22Rv1 (cell line): ENCODE results near the gene FRMD8.
A peak's percentile ranks its signal among the peaks of the same experiment; 100 is the strongest.
"Not testable (repeated sequence)": the region's sequence is repeated elsewhere in the genome, so short reads cannot be mapped to it uniquely, and the experiment has no call there.

Source experiments
- H3K27ac ChIP-seq: fragments of 450-650 bp; 2 replicates; pipeline ENCODE4 v1.5.1; 2017
- ZFX ChIP-seq: fragments of 450-650 bp; IDR thresholded peaks from 2 replicates; pipeline ENCODE4 v1.6.1; 2017; ENCODE audit warnings: antibody characterized with exemption, borderline replicate concordance
- TF ChIP-seq, protein P1 (sequence below): fragments of 450-650 bp; IDR thresholded peaks from 2 replicates; pipeline ENCODE4 v1.5.1; 2017; ENCODE audit warnings: mild to moderate bottlenecking

The FRMD8 gene

DNA sequence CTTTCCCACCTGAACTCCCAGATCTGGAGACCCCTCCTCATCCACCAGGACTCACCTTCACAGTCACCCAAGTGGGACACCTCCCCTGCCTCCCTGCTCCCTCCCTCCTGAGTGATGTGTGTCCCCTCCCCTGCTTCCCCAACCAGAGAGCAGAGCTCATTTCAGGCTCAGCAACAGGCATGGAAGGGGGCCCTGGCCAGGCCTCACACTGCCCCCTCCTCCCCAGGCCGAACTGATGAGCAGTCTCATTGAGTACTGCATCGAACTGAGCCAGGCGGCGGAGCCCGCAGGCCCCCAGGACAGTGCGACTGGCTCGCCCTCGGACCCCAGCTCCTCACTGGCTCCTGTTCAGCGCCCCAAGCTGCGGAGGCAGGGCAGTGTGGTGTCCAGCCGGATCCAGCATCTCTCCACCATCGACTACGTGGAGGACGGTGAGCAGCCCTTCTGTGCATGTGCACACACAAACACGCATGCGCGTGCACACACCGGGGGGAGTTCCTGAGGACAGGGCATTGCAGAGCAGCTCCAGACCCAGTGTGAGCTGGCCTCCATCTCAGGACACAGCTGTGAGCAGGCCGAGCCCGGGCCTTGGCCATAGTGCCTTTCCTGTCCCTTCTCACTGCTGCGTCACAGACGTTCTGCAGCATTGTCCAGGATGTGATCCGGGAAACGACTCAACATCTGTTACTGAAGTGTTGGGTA lies 18.4 kb downstream of the FRMD8 start:
- TF ChIP-seq, protein P1, sequence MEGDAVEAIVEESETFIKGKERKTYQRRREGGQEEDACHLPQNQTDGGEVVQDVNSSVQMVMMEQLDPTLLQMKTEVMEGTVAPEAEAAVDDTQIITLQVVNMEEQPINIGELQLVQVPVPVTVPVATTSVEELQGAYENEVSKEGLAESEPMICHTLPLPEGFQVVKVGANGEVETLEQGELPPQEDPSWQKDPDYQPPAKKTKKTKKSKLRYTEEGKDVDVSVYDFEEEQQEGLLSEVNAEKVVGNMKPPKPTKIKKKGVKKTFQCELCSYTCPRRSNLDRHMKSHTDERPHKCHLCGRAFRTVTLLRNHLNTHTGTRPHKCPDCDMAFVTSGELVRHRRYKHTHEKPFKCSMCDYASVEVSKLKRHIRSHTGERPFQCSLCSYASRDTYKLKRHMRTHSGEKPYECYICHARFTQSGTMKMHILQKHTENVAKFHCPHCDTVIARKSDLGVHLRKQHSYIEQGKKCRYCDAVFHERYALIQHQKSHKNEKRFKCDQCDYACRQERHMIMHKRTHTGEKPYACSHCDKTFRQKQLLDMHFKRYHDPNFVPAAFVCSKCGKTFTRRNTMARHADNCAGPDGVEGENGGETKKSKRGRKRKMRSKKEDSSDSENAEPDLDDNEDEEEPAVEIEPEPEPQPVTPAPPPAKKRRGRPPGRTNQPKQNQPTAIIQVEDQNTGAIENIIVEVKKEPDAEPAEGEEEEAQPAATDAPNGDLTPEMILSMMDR = no peak
- TF ChIP-seq ZFX = no peak
- H3K27ac ChIP-seq = no peak overlapping the region

GRCh38 chr11:65410936-65411680 lies 24.7 kb downstream of the FRMD8 start:
- H3K27ac ChIP-seq = no peak overlapping the region
- TF ChIP-seq, protein P1 = no peak
- TF ChIP-seq ZFX = no peak

GRCh38 chr11:65411681-65412070 lies 25.2 kb downstream of the FRMD8 start:
- H3K27ac ChIP-seq = no peak overlapping the region
- TF ChIP-seq, protein P1 = no peak
- TF ChIP-seq ZFX = no peak

GRCh38 chr11:65412271-65413076 lies 26.0 kb downstream of the FRMD8 start:
- TF ChIP-seq, protein P1 = no peak
- no peak for TF ChIP-seq ZFX
- H3K27ac ChIP-seq = no peak overlapping the region

DNA sequence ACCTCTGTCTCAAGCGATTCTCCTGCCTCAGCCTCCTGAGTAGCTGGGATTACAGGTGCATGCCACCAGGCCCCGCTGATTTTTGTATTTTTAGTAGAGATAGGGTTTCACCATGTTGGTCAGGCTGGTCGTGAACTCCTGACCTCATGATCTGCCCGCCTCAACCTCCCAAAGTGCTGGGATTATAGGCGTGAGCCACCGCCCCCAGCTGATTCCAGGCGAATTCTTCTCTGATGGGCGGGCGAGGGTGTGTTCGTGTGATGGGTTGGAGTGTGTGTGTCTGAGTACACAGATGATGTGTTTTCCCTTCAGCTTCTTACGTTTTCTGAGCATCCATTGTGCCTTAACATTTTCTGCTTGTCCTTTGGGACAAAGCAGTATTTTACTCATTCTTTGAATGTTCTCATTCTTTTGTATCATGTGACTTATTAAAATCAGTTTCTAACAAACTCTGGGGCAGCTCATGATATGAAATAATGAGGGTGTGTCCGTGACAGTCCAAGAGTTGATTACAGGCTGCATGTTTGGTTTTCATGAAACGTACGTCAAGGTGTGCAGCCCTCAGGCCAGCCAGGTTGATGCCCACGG lies 26.7 kb downstream of the FRMD8 start:
- not testable (repeated sequence) for H3K27ac ChIP-seq

DNA sequence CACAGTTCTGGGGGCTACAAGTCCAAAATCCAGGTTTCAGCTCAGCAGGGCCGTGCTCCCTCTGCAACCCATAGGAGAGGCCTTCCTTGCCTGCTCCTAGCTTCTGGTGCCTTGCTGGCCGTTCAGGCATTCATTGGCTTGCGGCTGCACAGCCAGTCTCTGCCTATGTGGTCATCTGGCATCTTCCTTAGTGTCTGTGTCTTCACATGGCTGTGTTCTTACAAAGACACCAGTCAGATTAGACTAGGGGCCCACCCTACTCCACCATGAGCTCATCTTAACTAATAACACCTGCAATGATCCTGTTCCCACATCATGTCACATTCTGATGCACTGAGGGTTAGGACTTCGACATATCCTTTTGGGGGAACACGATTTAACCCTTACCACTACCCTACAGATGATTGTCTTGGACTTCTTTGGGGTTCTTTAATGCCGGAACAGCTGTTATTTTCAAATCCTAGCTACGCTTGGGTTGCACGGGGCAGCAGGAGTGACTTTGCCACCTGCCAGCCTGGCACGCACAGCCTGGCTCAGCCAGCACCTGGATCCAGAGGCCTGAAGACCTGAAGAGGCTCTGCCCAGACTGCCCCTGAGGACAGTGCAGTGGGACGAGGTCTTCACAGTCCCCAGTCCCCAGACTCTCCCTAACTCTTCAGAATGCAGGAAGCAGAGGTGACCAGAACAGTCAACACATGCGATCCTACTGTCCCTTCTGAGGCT lies 28.5 kb downstream of the FRMD8 start:
- H3K27ac ChIP-seq = peak overlapping the region; percentile 100; the same call in 1 of the 2 replicates
- TF ChIP-seq ZFX = no peak
- TF ChIP-seq, protein P1 = no peak
